ENCODE results near the gene WDR55.

GRCh38 chr5:140694276-140694675 lies 29.6 kb downstream of the WDR55 start:
- TF ChIP-seq YY1 (IDR thresholded peaks at IDR 0.05; ENCODE audit: insufficient read depth, insufficient read length): no peak
- no peak for TF ChIP-seq ZNF274 (IDR thresholded peaks at IDR 0.05; ENCODE audit: low read depth, low read length)
- TF ChIP-seq SUZ12 (IDR thresholded peaks at IDR 0.05; ENCODE audit: extremely low read depth, insufficient read depth, insufficient read length): no peak
